GM12874 (cell line): ENCODE results near the gene GARIN5B.

Experiments
- TF ChIP-seq, protein P1 (sequence below): IDR thresholded peaks from 2 replicates; pipeline ENCODE4 v1.5.1; 2011; ENCODE audit warnings: low read depth, mild to moderate bottlenecking, control low read depth, low read length, moderate library complexity; ENCODE audit not compliant: insufficient read depth

GARIN5B gene

DNA sequence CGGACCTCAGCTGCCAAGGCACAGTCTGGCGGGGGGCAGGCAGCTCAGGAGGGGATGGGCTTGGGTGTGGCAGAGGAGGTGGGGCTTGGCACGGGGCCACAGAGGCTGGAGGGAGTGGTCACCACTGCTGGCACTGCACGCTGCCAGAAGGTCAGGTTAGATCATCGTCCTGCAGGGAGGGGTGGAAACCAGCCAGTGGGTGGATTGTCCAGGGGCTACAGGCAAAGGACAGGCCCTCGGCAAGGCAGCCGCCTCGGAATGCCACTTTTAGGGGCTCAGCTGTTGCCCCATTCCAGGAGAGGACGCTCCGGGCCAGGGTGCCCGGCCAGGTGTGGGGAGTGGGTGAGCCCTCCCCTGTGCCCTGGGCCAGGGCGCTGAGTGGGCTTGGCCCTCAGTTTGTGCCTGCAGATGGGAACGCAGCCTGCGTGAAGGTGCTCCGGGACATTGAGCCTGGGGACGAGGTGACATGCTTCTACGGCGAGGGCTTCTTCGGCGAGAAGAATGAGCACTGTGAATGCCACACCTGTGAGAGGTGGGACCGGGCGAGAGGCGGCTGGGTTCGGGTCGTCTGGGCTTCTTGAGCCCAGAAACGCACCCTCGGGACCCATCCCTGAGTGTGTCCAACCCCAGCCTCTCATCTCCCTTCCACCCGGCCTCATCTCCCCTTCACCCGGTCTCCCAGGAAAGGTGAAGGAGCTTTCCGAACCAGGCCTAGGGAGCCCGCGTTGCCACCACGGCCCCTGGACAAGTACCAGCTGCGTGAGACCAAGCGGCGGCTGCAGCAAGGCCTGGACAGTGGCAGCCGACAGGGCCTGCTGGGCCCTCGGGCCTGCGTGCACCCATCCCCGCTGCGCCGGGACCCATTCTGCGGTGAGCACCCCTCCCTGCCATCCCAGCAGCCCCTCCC, 17.0 kb downstream of the GARIN5B start:
- TF ChIP-seq, protein P1, sequence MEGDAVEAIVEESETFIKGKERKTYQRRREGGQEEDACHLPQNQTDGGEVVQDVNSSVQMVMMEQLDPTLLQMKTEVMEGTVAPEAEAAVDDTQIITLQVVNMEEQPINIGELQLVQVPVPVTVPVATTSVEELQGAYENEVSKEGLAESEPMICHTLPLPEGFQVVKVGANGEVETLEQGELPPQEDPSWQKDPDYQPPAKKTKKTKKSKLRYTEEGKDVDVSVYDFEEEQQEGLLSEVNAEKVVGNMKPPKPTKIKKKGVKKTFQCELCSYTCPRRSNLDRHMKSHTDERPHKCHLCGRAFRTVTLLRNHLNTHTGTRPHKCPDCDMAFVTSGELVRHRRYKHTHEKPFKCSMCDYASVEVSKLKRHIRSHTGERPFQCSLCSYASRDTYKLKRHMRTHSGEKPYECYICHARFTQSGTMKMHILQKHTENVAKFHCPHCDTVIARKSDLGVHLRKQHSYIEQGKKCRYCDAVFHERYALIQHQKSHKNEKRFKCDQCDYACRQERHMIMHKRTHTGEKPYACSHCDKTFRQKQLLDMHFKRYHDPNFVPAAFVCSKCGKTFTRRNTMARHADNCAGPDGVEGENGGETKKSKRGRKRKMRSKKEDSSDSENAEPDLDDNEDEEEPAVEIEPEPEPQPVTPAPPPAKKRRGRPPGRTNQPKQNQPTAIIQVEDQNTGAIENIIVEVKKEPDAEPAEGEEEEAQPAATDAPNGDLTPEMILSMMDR, result no peak

- TF ChIP-seq, protein P1, result no peak
These were observed 17.8 kb downstream of the GARIN5B start for GRCh38 chr19:55345101-55345817.

GRCh38 chr19:55344444-55344843, 18.6 kb downstream of the GARIN5B start:
- TF ChIP-seq, protein P1, result no peak

GRCh38 chr19:55341595-55342531, 21.2 kb downstream of the GARIN5B start:
- TF ChIP-seq, protein P1, result no peak

- TF ChIP-seq, protein P1, result no peak
These were observed 21.9 kb downstream of the GARIN5B start for GRCh38 chr19:55341171-55341588.

DNA sequence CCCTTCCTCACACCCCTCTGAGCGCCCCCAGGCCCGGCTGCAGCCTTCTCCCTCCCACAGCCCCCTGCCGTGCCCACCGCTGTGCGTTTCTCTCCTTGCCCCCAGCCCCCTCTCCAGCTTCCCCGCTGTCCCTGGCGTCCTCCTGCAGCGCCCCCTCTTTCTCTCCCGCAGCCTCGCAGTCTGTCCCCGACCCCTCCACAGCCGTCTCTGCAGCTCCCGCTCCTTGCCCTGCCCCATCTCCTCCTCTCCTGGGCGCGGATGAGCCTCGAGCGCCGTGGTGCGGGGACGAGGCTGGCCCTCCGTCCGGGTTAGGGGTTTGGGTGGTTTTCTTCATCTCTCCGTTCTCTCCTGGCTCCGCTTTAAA, 22.3 kb downstream of the GARIN5B start:
- TF ChIP-seq, protein P1, result peak; percentile 35
